22Rv1 (cell line): ENCODE measurements around the gene CC2D2A.

ENCODE experiments used
- H3K27ac ChIP-seq: fragments of 450-650 bp; 2 replicates; pipeline ENCODE4 v1.5.1; 2017
- CTCF ChIP-seq: fragments of 450-650 bp; IDR thresholded peaks from 2 replicates; pipeline ENCODE4 v1.5.1; 2017; ENCODE audit warnings: mild to moderate bottlenecking
- ZFX ChIP-seq: fragments of 450-650 bp; IDR thresholded peaks from 2 replicates; pipeline ENCODE4 v1.6.1; 2017; ENCODE audit warnings: antibody characterized with exemption, borderline replicate concordance

Gene CC2D2A

GRCh38 chr4:15533817-15534216 is 64.1 kb downstream of the CC2D2A start:
- TF ChIP-seq ZFX: no peak
- TF ChIP-seq CTCF: no peak
- H3K27ac ChIP-seq: no peak overlapping the region

- TF ChIP-seq ZFX (no peak), CTCF (no peak)
- H3K27ac ChIP-seq: no peak overlapping the region
Measured at GRCh38 chr4:15535599-15535998, 65.9 kb downstream of the CC2D2A start.

GRCh38 chr4:15536552-15537499 is 67.1 kb downstream of the CC2D2A start:
- TF ChIP-seq ZFX (no peak), CTCF (no peak)
- no peak overlapping the region for H3K27ac ChIP-seq

- H3K27ac ChIP-seq: no peak overlapping the region
- TF ChIP-seq ZFX: no peak
- no peak for TF ChIP-seq CTCF
Measured at GRCh38 chr4:15541941-15542340, 72.3 kb downstream of the CC2D2A start.

GRCh38 chr4:15542760-15543159 is 73.1 kb downstream of the CC2D2A start:
- TF ChIP-seq CTCF (no peak), ZFX (no peak)
- H3K27ac ChIP-seq: no peak overlapping the region

GRCh38 chr4:15543537-15544247 is 74.0 kb downstream of the CC2D2A start:
- TF ChIP-seq CTCF (no peak), ZFX (no peak)
- no peak overlapping the region for H3K27ac ChIP-seq

- no peak for TF ChIP-seq CTCF
- TF ChIP-seq ZFX: no peak
- no peak overlapping the region for H3K27ac ChIP-seq
Measured at GRCh38 chr4:15544248-15544729, 74.6 kb downstream of the CC2D2A start.
